GM23338 (cell line): ENCODE measurements around the gene THY1. TPM values are rescaled to one million over a fixed set of nuclear protein-coding genes. Genes with fewer than 3 reads are reported as not detected.

Experiments
- ATAC-seq: fragments of 200-7000 bp; cut with Tn5 transposase; 3 replicates; pipeline ENCODE4 v1.9.1; 2020
- DNase-seq: peaks from one replicate; pipeline ENCODE4 v3.0.0-alpha.2; 2015; ENCODE audit warnings: low spot score
- H2AFZ ChIP-seq: fragments of 200-600 bp; sonication (generic); 2 replicates; pipeline ENCODE4 v1.8.0; 2016; ENCODE audit warnings: antibody characterized with exemption, mild to moderate bottlenecking, moderate library complexity
- H3F3A ChIP-seq: fragments of 200-600 bp; sonication (generic); replicated peaks from 2 replicates; pipeline ENCODE4 v1.8.0; 2017; ENCODE audit warnings: antibody characterized with exemption, mixed run types, low read depth
- H3K27ac ChIP-seq: fragments of 200-600 bp; sonication (generic); 2 replicates; pipeline ENCODE4 v1.6.1; 2016; ENCODE audit warnings: low read depth
- H3K27me3 ChIP-seq: fragments of 200-600 bp; sonication (generic); 2 replicates; pipeline ENCODE4 v1.8.0; 2016; ENCODE audit warnings: mild to moderate bottlenecking, mixed run types, moderate library complexity; ENCODE audit not compliant: insufficient read depth
- H3K36me3 ChIP-seq: fragments of 200-600 bp; sonication (generic); 2 replicates; pipeline ENCODE4 v1.8.0; 2016; ENCODE audit warnings: mild to moderate bottlenecking; ENCODE audit not compliant: insufficient read depth
- H3K4me1 ChIP-seq: fragments of 200-600 bp; sonication (generic); 2 replicates; pipeline ENCODE4 v1.8.0; 2016; ENCODE audit warnings: mild to moderate bottlenecking, moderate library complexity; ENCODE audit not compliant: insufficient read depth
- H3K4me2 ChIP-seq: fragments of 200-600 bp; sonication (generic); 2 replicates; pipeline ENCODE4 v1.7.1; 2017; ENCODE audit warnings: mixed run types
- H3K4me3 ChIP-seq: fragments of 200-600 bp; sonication (generic); 2 replicates; pipeline ENCODE4 v1.6.1; 2016; ENCODE audit warnings: mixed run types
- H3K79me2 ChIP-seq: fragments of 200-600 bp; sonication (generic); replicated peaks from 2 replicates; pipeline ENCODE4 v1.8.0; 2017; ENCODE audit warnings: mild to moderate bottlenecking; ENCODE audit not compliant: insufficient read depth
- H3K9me2 ChIP-seq: fragments of 200-600 bp; sonication (generic); 2 replicates; pipeline ENCODE4 v1.8.0; 2017; ENCODE audit not compliant: insufficient read depth
- H4K20me1 ChIP-seq: fragments of 200-600 bp; sonication (generic); replicated peaks from 2 replicates; pipeline ENCODE4 v1.8.0; 2017; ENCODE audit warnings: mild to moderate bottlenecking; ENCODE audit not compliant: insufficient read depth
- H3K27ac Mint-ChIP-seq: 2 replicates; pipeline ENCODE4 v1.8.0; 2020; ENCODE audit warnings: inconsistent platforms, mild to moderate bottlenecking, moderate library complexity, mixed read lengths
- H3K27me3 Mint-ChIP-seq: 3 replicates; pipeline ENCODE4 v1.8.0; 2022; ENCODE audit warnings: low read depth, mild to moderate bottlenecking, moderate library complexity, mixed read lengths, inconsistent platforms; ENCODE audit not compliant: insufficient read depth, poor library complexity
- H3K36me3 Mint-ChIP-seq: 3 replicates; pipeline ENCODE4 v1.8.0; 2021; ENCODE audit warnings: low read depth, mild to moderate bottlenecking, inconsistent platforms, moderate library complexity, mixed read lengths
- H3K4me1 Mint-ChIP-seq: 3 replicates; pipeline ENCODE4 v1.8.0; 2020; ENCODE audit warnings: mild to moderate bottlenecking, inconsistent platforms, mixed read lengths
- H3K4me3 Mint-ChIP-seq: 3 replicates; pipeline ENCODE4 v1.8.0; 2021; ENCODE audit warnings: moderate library complexity, mild to moderate bottlenecking, inconsistent platforms, mixed read lengths
- H3K9me3 Mint-ChIP-seq: 3 replicates; pipeline ENCODE4 v1.8.0; 2020; ENCODE audit warnings: moderate library complexity, mild to moderate bottlenecking, inconsistent platforms, mixed read lengths
- ZNF114 ChIP-seq: fragments of 250-450 bp; sonication (Bioruptor Pico); IDR thresholded peaks from 2 replicates; pipeline ENCODE4 v1.5.0; 2020; ENCODE audit warnings: mild to moderate bottlenecking, moderate library complexity
- polyA plus RNA-seq: library from polyadenylated mRNA; unstranded; fragments of >200 nt; fragmentation: Nextera tagmentation; extraction: Ambion mirVana; gene quantifications from 2 replicates; pipeline ENCODE4 v1.2.1, GENCODE V29; 2016
- total RNA-seq: library from RNA; depleted of rRNA; stranded (reverse); fragments of >200 nt; shearing (Covaris generic); gene quantifications from 2 replicates; pipeline ENCODE4 v1.2.3, GENCODE V29; 2014
- TF ChIP-seq, protein P1 (sequence below): fragments of 250-450 bp; sonication (Bioruptor Pico); IDR thresholded peaks from 2 replicates; pipeline ENCODE4 v1.5.0; 2020; ENCODE audit warnings: mild to moderate bottlenecking, moderate library complexity
- TF ChIP-seq, protein P2 (sequence below): IDR thresholded peaks from one replicate; pipeline ENCODE4 v1.6.1; 2018; ENCODE audit warnings: antibody characterized with exemption; ENCODE audit not compliant: unreplicated experiment
- TF ChIP-seq, protein P3 (sequence below): IDR thresholded peaks from 2 replicates; pipeline ENCODE4 v1.6.1; 2016; ENCODE audit warnings: antibody characterized with exemption

Gene THY1
- total and polyA plus RNA-seq, 2 experiments from 2014 or later, result 490 to 597 TPM

DNA sequence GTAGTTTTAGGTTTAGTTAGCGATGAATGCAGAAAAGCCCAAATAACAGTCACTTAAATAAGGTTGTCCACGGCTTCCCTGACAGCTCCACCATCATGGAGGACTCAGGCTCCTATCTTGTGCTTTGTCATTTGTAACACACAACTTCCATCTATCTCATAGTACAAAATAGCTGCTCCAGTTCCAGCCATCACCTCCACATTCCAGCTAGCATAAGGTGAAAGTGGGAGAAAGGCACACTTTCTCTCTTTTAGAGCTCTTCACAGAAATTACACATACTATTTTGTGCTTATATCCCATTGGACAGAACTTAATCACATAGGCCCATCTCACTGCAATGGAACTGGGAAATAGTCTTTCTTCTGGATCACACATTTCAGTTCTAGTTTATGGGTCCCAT lies 8.7 kb downstream of the THY1 start (continued):
- TF ChIP-seq, protein P1, sequence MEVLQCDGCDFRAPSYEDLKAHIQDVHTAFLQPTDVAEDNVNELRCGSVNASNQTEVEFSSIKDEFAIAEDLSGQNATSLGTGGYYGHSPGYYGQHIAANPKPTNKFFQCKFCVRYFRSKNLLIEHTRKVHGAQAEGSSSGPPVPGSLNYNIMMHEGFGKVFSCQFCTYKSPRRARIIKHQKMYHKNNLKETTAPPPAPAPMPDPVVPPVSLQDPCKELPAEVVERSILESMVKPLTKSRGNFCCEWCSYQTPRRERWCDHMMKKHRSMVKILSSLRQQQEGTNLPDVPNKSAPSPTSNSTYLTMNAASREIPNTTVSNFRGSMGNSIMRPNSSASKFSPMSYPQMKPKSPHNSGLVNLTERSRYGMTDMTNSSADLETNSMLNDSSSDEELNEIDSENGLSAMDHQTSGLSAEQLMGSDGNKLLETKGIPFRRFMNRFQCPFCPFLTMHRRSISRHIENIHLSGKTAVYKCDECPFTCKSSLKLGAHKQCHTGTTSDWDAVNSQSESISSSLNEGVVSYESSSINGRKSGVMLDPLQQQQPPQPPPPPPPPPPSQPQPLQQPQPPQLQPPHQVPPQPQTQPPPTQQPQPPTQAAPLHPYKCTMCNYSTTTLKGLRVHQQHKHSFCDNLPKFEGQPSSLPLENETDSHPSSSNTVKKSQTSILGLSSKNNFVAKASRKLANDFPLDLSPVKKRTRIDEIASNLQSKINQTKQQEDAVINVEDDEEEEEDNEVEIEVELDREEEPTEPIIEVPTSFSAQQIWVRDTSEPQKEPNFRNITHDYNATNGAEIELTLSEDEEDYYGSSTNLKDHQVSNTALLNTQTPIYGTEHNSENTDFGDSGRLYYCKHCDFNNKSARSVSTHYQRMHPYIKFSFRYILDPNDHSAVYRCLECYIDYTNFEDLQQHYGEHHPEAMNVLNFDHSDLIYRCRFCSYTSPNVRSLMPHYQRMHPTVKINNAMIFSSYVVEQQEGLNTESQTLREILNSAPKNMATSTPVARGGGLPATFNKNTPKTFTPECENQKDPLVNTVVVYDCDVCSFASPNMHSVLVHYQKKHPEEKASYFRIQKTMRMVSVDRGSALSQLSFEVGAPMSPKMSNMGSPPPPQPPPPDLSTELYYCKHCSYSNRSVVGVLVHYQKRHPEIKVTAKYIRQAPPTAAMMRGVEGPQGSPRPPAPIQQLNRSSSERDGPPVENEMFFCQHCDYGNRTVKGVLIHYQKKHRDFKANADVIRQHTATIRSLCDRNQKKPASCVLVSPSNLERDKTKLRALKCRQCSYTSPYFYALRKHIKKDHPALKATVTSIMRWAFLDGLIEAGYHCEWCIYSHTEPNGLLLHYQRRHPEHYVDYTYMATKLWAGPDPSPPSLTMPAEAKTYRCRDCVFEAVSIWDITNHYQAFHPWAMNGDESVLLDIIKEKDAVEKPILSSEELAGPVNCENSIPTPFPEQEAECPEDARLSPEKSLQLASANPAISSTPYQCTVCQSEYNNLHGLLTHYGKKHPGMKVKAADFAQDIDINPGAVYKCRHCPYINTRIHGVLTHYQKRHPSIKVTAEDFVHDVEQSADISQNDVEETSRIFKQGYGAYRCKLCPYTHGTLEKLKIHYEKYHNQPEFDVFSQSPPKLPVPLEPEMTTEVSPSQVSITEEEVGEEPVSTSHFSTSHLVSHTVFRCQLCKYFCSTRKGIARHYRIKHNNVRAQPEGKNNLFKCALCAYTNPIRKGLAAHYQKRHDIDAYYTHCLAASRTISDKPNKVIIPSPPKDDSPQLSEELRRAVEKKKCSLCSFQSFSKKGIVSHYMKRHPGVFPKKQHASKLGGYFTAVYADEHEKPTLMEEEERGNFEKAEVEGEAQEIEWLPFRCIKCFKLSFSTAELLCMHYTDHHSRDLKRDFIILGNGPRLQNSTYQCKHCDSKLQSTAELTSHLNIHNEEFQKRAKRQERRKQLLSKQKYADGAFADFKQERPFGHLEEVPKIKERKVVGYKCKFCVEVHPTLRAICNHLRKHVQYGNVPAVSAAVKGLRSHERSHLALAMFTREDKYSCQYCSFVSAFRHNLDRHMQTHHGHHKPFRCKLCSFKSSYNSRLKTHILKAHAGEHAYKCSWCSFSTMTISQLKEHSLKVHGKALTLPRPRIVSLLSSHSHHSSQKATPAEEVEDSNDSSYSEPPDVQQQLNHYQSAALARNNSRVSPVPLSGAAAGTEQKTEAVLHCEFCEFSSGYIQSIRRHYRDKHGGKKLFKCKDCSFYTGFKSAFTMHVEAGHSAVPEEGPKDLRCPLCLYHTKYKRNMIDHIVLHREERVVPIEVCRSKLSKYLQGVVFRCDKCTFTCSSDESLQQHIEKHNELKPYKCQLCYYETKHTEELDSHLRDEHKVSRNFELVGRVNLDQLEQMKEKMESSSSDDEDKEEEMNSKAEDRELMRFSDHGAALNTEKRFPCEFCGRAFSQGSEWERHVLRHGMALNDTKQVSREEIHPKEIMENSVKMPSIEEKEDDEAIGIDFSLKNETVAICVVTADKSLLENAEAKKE (CRISPR knock-in tag), result no peak

DNA sequence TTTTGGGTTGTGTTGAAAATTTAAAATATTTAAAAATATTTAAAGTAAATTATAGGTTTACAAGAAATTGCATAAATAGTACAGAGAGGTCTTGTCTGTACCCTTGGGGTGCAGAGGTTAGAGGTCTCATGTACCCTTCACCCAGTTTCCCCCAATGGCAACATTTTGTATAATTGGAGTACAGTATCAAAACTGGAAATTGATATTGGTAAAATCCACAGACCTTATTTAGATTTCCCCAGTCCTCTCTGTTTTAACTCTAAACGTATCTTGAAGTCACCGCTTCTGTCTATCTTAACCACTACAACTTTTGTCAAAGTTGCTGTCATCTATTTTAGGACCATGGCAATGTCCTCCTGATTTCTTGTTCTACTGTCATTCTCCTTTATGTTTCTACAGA lies 10.9 kb downstream of the THY1 start:
- Mint-ChIP-seq H3K4me1 (peaks cover 6% of the 10 kb centered on the region), H3K36me3 (peaks cover 17% of the 10 kb centered on the region), H3K4me3 (no peak overlapping the region)
- no peak for TF ChIP-seq ZNF114 (CRISPR knock-in tag)
- TF ChIP-seq, protein P2, sequence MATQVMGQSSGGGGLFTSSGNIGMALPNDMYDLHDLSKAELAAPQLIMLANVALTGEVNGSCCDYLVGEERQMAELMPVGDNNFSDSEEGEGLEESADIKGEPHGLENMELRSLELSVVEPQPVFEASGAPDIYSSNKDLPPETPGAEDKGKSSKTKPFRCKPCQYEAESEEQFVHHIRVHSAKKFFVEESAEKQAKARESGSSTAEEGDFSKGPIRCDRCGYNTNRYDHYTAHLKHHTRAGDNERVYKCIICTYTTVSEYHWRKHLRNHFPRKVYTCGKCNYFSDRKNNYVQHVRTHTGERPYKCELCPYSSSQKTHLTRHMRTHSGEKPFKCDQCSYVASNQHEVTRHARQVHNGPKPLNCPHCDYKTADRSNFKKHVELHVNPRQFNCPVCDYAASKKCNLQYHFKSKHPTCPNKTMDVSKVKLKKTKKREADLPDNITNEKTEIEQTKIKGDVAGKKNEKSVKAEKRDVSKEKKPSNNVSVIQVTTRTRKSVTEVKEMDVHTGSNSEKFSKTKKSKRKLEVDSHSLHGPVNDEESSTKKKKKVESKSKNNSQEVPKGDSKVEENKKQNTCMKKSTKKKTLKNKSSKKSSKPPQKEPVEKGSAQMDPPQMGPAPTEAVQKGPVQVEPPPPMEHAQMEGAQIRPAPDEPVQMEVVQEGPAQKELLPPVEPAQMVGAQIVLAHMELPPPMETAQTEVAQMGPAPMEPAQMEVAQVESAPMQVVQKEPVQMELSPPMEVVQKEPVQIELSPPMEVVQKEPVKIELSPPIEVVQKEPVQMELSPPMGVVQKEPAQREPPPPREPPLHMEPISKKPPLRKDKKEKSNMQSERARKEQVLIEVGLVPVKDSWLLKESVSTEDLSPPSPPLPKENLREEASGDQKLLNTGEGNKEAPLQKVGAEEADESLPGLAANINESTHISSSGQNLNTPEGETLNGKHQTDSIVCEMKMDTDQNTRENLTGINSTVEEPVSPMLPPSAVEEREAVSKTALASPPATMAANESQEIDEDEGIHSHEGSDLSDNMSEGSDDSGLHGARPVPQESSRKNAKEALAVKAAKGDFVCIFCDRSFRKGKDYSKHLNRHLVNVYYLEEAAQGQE, result no peak
- TF ChIP-seq, protein P1 (CRISPR knock-in tag), result no peak
- TF ChIP-seq, protein P3, sequence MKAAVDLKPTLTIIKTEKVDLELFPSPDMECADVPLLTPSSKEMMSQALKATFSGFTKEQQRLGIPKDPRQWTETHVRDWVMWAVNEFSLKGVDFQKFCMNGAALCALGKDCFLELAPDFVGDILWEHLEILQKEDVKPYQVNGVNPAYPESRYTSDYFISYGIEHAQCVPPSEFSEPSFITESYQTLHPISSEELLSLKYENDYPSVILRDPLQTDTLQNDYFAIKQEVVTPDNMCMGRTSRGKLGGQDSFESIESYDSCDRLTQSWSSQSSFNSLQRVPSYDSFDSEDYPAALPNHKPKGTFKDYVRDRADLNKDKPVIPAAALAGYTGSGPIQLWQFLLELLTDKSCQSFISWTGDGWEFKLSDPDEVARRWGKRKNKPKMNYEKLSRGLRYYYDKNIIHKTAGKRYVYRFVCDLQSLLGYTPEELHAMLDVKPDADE, result no peak

More for the DNA sequence above, 10.9 kb downstream of the THY1 start:
- Histone ChIP-seq H4K20me1 (no peaks in the 10 kb centered on the region; the same call in 1 of the 2 replicates), H3K4me3 (no peak overlapping the region), H3F3A (no peaks in the 10 kb centered on the region), H3K27ac (no peak overlapping the region), H3K36me3 (no peaks in the 10 kb centered on the region), H3K9me2 (no peaks in the 10 kb centered on the region), H3K4me2 (no peak overlapping the region), H3K4me1 (peaks cover 8% of the 10 kb centered on the region; the same call in 1 of the 2 replicates), H3K79me2 (no peaks in the 10 kb centered on the region), H3K27me3 (no peaks in the 10 kb centered on the region), H2AFZ (no peak overlapping the region)
- no peak overlapping the region for H3K27ac Mint-ChIP-seq
- H3K27me3 Mint-ChIP-seq, result peaks cover 15% of the 10 kb centered on the region
- peaks cover 5% of the 10 kb centered on the region; the same call in 1 of the 3 replicates for H3K9me3 Mint-ChIP-seq
- no peak for DNase-seq
- no peak for ATAC-seq
